Measurements from ENCODE around the gene PTPRG. TPM values are rescaled to one million over a fixed set of nuclear protein-coding genes. Genes with fewer than 3 reads are reported as not detected.

PTPRG gene
- total RNA-seq, 1 experiment from 2014 or later: 69.3 TPM

DNA sequence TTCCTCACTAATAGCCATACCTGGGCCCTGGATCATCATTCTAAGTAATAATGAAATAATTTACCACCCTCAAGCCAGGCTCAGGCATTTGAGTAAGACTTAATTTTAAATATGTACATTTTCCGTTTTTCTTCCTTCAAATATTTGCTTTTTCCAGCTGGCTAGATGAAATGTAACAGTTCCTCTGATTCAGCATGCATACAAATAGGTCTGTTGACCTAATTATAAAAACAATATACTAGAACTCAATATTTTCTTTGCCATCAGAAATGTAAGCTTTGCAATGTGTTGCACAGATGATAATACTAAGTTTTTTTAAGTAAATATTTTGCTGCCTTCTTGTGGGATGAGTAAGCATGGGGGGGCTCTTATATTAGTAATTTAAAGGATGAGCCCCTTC is 720.4 kb downstream of the PTPRG start:
- no peak overlapping the region for H3K4ac ChIP-seq (ENCODE audit: low read depth, low read length)

More for the DNA sequence above, 720.4 kb downstream of the PTPRG start:
- Histone ChIP-seq H3K79me1 (ENCODE audit: insufficient read depth, low read depth, low read length, poor library complexity, severe bottlenecking) (no peaks in the 10 kb centered on the region), H4K91ac (ENCODE audit: insufficient read length, low read depth, low read length) (no peak overlapping the region), H3K23ac (ENCODE audit: insufficient read length, low read depth, low read length) (no peak overlapping the region), H4K20me1 (ENCODE audit: control insufficient read depth, insufficient read depth, insufficient read length) (no peaks in the 10 kb centered on the region), H2BK15ac (ENCODE audit: low read depth, low read length) (no peak overlapping the region), H2BK12ac (ENCODE audit: insufficient read length, low read depth, low read length) (no peak overlapping the region), H3K9me3 (ENCODE audit: control insufficient read depth, low read depth, low read length) (no peaks in the 10 kb centered on the region), H3K79me2 (ENCODE audit: insufficient read depth, low read length) (no peaks in the 10 kb centered on the region), H2BK120ac (ENCODE audit: low read depth, low read length, poor library complexity, severe bottlenecking) (no peak overlapping the region), H3K56ac (ENCODE audit: insufficient read length, low read depth, low read length) (no peak overlapping the region), H2BK20ac (ENCODE audit: low read depth, low read length, poor library complexity, severe bottlenecking) (no peak overlapping the region), H3K27me3 (ENCODE audit: insufficient read depth, low read length) (no peaks in the 10 kb centered on the region), H3K14ac (ENCODE audit: insufficient read depth, low read length) (no peak overlapping the region), H2AFZ (ENCODE audit: low read length) (no peak overlapping the region), H3T11ph (ENCODE audit: low read length) (no peak overlapping the region), H4K5ac (ENCODE audit: insufficient read length, low read depth, low read length) (no peak overlapping the region), H3K4me2 (ENCODE audit: insufficient read depth, insufficient read length, low read length) (no peak overlapping the region), H2BK5ac (ENCODE audit: insufficient read length, low read length) (no peak overlapping the region), H3K23me2 (ENCODE audit: insufficient read length, low read depth, low read length, poor library complexity, severe bottlenecking) (no peaks in the 10 kb centered on the region), H3K9ac (ENCODE audit: extremely low read depth, insufficient read length, low read length) (no peak overlapping the region), H3K27ac (ENCODE audit: insufficient read length, low read depth, low read length) (no peak overlapping the region), H3K4me1 (ENCODE audit: insufficient read depth, low read length) (no peaks in the 10 kb centered on the region), H3K18ac (ENCODE audit: insufficient read length, low read depth, low read length) (no peak overlapping the region), H2AK5ac (ENCODE audit: insufficient read length, low read length) (no peak overlapping the region), H4K8ac (replicated peaks; ENCODE audit: insufficient read length, low read depth, low read length) (no peak overlapping the region)
- Mint-ChIP-seq H3K36me3 (ENCODE audit: insufficient read depth in 1 of 3, low read depth in 3 of 3) (peaks cover 11 to 22% (median 15%) of the 10 kb centered on the region in 3 experiments), H3K9me3 (no peaks in the 10 kb centered on the region), H3K27ac (no peak overlapping the region), H3K27me3 (ENCODE audit: low read depth) (no peaks in the 10 kb centered on the region), H3K4me3 (no peak overlapping the region), H3K4me1 (peaks cover 9 to 13% of the 10 kb centered on the region in 2 experiments)
- TF ChIP-seq, protein P1, sequence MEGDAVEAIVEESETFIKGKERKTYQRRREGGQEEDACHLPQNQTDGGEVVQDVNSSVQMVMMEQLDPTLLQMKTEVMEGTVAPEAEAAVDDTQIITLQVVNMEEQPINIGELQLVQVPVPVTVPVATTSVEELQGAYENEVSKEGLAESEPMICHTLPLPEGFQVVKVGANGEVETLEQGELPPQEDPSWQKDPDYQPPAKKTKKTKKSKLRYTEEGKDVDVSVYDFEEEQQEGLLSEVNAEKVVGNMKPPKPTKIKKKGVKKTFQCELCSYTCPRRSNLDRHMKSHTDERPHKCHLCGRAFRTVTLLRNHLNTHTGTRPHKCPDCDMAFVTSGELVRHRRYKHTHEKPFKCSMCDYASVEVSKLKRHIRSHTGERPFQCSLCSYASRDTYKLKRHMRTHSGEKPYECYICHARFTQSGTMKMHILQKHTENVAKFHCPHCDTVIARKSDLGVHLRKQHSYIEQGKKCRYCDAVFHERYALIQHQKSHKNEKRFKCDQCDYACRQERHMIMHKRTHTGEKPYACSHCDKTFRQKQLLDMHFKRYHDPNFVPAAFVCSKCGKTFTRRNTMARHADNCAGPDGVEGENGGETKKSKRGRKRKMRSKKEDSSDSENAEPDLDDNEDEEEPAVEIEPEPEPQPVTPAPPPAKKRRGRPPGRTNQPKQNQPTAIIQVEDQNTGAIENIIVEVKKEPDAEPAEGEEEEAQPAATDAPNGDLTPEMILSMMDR (conservative IDR thresholded peaks at IDR 0.05): no peak
- WGBS (ENCODE audit: extremely low coverage, insufficient read length, low lambda C conversion rate): no CpG with 5 or more reads among the region's 1 CpG
- no peak for DNase-seq
